Mesenchymal stem cell (in vitro differentiated cells and primary cell): ENCODE measurements around the gene PRSS12.

ENCODE experiments used
- DNase-seq: peaks from one replicate; pipeline ENCODE4 v3.0.0-alpha.2; 2013
- H2AFZ ChIP-seq: one replicate; pipeline ENCODE4 v1.6.1; 2013; ENCODE audit warnings: low read depth, mild to moderate bottlenecking, control low read depth, inconsistent platforms, low read length, moderate library complexity
- H2AK5ac ChIP-seq: 2 replicates; pipeline ENCODE4 v1.6.1; 2013; ENCODE audit warnings: low read length, moderate library complexity, mild to moderate bottlenecking, inconsistent platforms; ENCODE audit not compliant: severe bottlenecking
- H2BK120ac ChIP-seq: one replicate; pipeline ENCODE4 v1.6.1; 2013; ENCODE audit warnings: low read depth, mild to moderate bottlenecking, inconsistent platforms, low read length, moderate library complexity
- H2BK12ac ChIP-seq, 2 experiments: one replicate each; pipeline ENCODE4 v1.6.1; 2013; ENCODE audit warnings: inconsistent platforms in 2 of 2, low read length in 2 of 2, mild to moderate bottlenecking in 2 of 2, moderate library complexity in 2 of 2, control low read depth in 1 of 2
- H2BK15ac ChIP-seq: one replicate; pipeline ENCODE4 v1.6.1; 2013; ENCODE audit warnings: mild to moderate bottlenecking, low read depth, inconsistent platforms; ENCODE audit not compliant: poor library complexity, severe bottlenecking
- H2BK5ac ChIP-seq: 2 replicates; pipeline ENCODE4 v1.6.1; 2013; ENCODE audit warnings: low read depth, mild to moderate bottlenecking, low read length, control low read depth, inconsistent platforms; ENCODE audit not compliant: poor library complexity, severe bottlenecking
- H3K14ac ChIP-seq, 2 experiments: one replicate each; pipeline ENCODE4 v1.6.1; 2013; ENCODE audit warnings: inconsistent platforms in 2 of 2, low read length in 2 of 2, control low read depth in 1 of 2, mild to moderate bottlenecking in 1 of 2, moderate library complexity in 1 of 2
- H3K18ac ChIP-seq, 2 experiments: one replicate each; pipeline ENCODE4 v1.6.1; 2013; ENCODE audit warnings: inconsistent platforms in 2 of 2, low read length in 2 of 2, control low read depth in 1 of 2, low read depth in 1 of 2, mild to moderate bottlenecking in 1 of 2
- H3K23ac ChIP-seq, 2 experiments: one replicate each; pipeline ENCODE4 v1.6.1; 2013; ENCODE audit warnings: inconsistent platforms in 2 of 2, low read length in 2 of 2, mild to moderate bottlenecking in 2 of 2, moderate library complexity in 2 of 2, control low read depth in 1 of 2
- H3K27ac ChIP-seq: 2 replicates; pipeline ENCODE4 v1.5.1; 2013; ENCODE audit warnings: mild to moderate bottlenecking, moderate library complexity, low read length, control low read depth, inconsistent platforms; ENCODE audit not compliant: poor library complexity, severe bottlenecking
- H3K27me3 ChIP-seq, 2 experiments: 2 replicates each; pipeline versions ENCODE4 v1.6.1 to v1.7.0; 2013; ENCODE audit warnings: low read length in 2 of 2, mild to moderate bottlenecking in 2 of 2, moderate library complexity in 2 of 2, control low read depth in 1 of 2, inconsistent platforms in 1 of 2; ENCODE audit not compliant: control insufficient read depth in 1 of 2, insufficient read depth in 1 of 2
- H3K36me3 ChIP-seq, 2 experiments: 2 replicates each; pipeline versions ENCODE4 v1.6.1 to v1.7.0; 2013; ENCODE audit warnings: low read length in 2 of 2, control low read depth in 1 of 2, inconsistent platforms in 1 of 2, low read depth in 1 of 2, mild to moderate bottlenecking in 1 of 2; ENCODE audit not compliant: insufficient read depth in 2 of 2, control insufficient read depth in 1 of 2
- H3K4ac ChIP-seq, 2 experiments: one replicate each; pipeline ENCODE4 v1.6.1; 2013; ENCODE audit warnings: inconsistent platforms in 2 of 2, low read length in 2 of 2, mild to moderate bottlenecking in 2 of 2, moderate library complexity in 2 of 2, control low read depth in 1 of 2, low read depth in 1 of 2
- H3K4me1 ChIP-seq: 2 replicates; pipeline ENCODE4 v1.6.1; 2013; ENCODE audit warnings: low read depth, low read length, control low read depth; ENCODE audit not compliant: control insufficient read depth, insufficient read depth
- H3K4me2 ChIP-seq: 2 replicates; pipeline ENCODE4 v1.6.1; 2013; ENCODE audit warnings: low read length, mild to moderate bottlenecking, inconsistent platforms; ENCODE audit not compliant: poor library complexity, severe bottlenecking
- H3K4me3 ChIP-seq, 2 experiments: 2 replicates each; pipeline versions ENCODE4 v1.5.1 to v1.7.0; 2013; ENCODE audit warnings: low read length in 2 of 2, mild to moderate bottlenecking in 2 of 2, control low read depth in 1 of 2, low read depth in 1 of 2; ENCODE audit not compliant: insufficient read depth in 1 of 2
- H3K79me1 ChIP-seq: replicated peaks from 2 replicates; pipeline ENCODE4 v1.6.1; 2013; ENCODE audit warnings: mild to moderate bottlenecking, control low read depth, low read length, inconsistent platforms; ENCODE audit not compliant: poor library complexity, severe bottlenecking
- H3K9ac ChIP-seq: 2 replicates; pipeline ENCODE4 v1.7.0; 2013; ENCODE audit warnings: mild to moderate bottlenecking, low read length, moderate library complexity
- H3K9me3 ChIP-seq: 2 replicates; pipeline ENCODE4 v1.7.0; 2013; ENCODE audit warnings: mild to moderate bottlenecking, low read length; ENCODE audit not compliant: control insufficient read depth
- H4K8ac ChIP-seq: one replicate; pipeline ENCODE4 v1.6.1; 2013; ENCODE audit warnings: inconsistent platforms, mild to moderate bottlenecking, low read length, moderate library complexity
- H4K91ac ChIP-seq: one replicate; pipeline ENCODE4 v1.6.1; 2013; ENCODE audit warnings: mild to moderate bottlenecking, low read length, inconsistent platforms
- WGBS: methylation state at CpG from one replicate; pipeline ENCODE4 v1.1.7; 2013; ENCODE audit warnings: mixed read lengths; 5-methylcytosine and 5-hydroxymethylcytosine counted together

PRSS12 gene

GRCh38 chr4:118337954-118338353 is 14.8 kb downstream of the PRSS12 start:
- no peak overlapping the region for H4K8ac ChIP-seq
- no peaks in the 10 kb centered on the region for H3K79me1 ChIP-seq
- H3K4me1 ChIP-seq = peaks cover 2% of the 10 kb centered on the region
- H3K23ac ChIP-seq = no peak overlapping the region
- H3K27me3 ChIP-seq = no peaks in the 10 kb centered on the region
- H4K91ac ChIP-seq = no peak overlapping the region
- no peak overlapping the region for H2BK5ac ChIP-seq
- no peak overlapping the region for H3K14ac ChIP-seq
- H3K27ac ChIP-seq = no peak overlapping the region
- no peak overlapping the region for H2AFZ ChIP-seq
- H2BK15ac ChIP-seq = no peak overlapping the region
- no peaks in the 10 kb centered on the region for H3K36me3 ChIP-seq
- no peak overlapping the region for H3K18ac ChIP-seq
- H2AK5ac ChIP-seq = no peak overlapping the region
- no peak overlapping the region for H3K9ac ChIP-seq
- H2BK12ac ChIP-seq = no peak overlapping the region
- H3K4me2 ChIP-seq = no peak overlapping the region
- no peak for DNase-seq
- no peaks in the 10 kb centered on the region for H3K9me3 ChIP-seq
- H3K4me3 ChIP-seq = no peak overlapping the region
- H3K4ac ChIP-seq = no peak overlapping the region
- no peak overlapping the region for H2BK120ac ChIP-seq
- WGBS = 98% methylated on average over 3 of the region's 4 CpGs

GRCh38 chr4:118335774-118336173 is 17.0 kb downstream of the PRSS12 start:
- Histone ChIP-seq H3K14ac (no peak overlapping the region), H3K79me1 (no peaks in the 10 kb centered on the region), H2BK12ac (no peak overlapping the region), H3K4me2 (no peak overlapping the region), H2BK120ac (no peak overlapping the region), H3K23ac (no peak overlapping the region), H3K4ac (no peak overlapping the region), H3K9me3 (no peaks in the 10 kb centered on the region), H3K4me3 (no peak overlapping the region), H2AFZ (no peak overlapping the region), H3K9ac (no peak overlapping the region), H3K27ac (no peak overlapping the region), H3K4me1 (peaks cover 2% of the 10 kb centered on the region), H4K8ac (no peak overlapping the region), H2BK5ac (no peak overlapping the region), H3K18ac (no peak overlapping the region), H3K27me3 (peaks cover 0 to 5% of the 10 kb centered on the region in 2 experiments), H3K36me3 (no peaks in the 10 kb centered on the region), H4K91ac (no peak overlapping the region), H2AK5ac (no peak overlapping the region), H2BK15ac (no peak overlapping the region)
- 89% methylated on average over 4 of the region's 4 CpGs for WGBS
- DNase-seq = no peak

GRCh38 chr4:118335324-118335723 is 17.5 kb downstream of the PRSS12 start:
- H3K27me3 ChIP-seq = peaks cover 0 to 5% of the 10 kb centered on the region in 2 experiments
- no peak overlapping the region for H2AFZ ChIP-seq
- no peak overlapping the region for H3K14ac ChIP-seq
- no peak overlapping the region for H4K8ac ChIP-seq
- no peak overlapping the region for H3K23ac ChIP-seq
- no peak overlapping the region for H3K4me2 ChIP-seq
- H4K91ac ChIP-seq = no peak overlapping the region
- H3K4me3 ChIP-seq = peak overlapping the region in 1 of 2 experiments; percentile 8
- no peak overlapping the region for H2BK5ac ChIP-seq
- no peak overlapping the region for H3K9ac ChIP-seq
- no peak for DNase-seq
- no peak overlapping the region for H2BK15ac ChIP-seq
- H3K36me3 ChIP-seq = no peaks in the 10 kb centered on the region
- 95% methylated on average over 6 of the region's 6 CpGs for WGBS
- no peak overlapping the region for H2BK12ac ChIP-seq
- H2BK120ac ChIP-seq = no peak overlapping the region
- no peak overlapping the region for H2AK5ac ChIP-seq
- no peak overlapping the region for H3K27ac ChIP-seq
- no peaks in the 10 kb centered on the region for H3K9me3 ChIP-seq
- no peaks in the 10 kb centered on the region for H3K79me1 ChIP-seq
- H3K4me1 ChIP-seq = peaks cover 2% of the 10 kb centered on the region
- H3K4ac ChIP-seq = no peak overlapping the region
- no peak overlapping the region for H3K18ac ChIP-seq

- no peak overlapping the region for H3K23ac ChIP-seq
- H4K8ac ChIP-seq = no peak overlapping the region
- no peak overlapping the region for H2BK5ac ChIP-seq
- H3K14ac ChIP-seq = no peak overlapping the region
- no peak overlapping the region for H3K4me2 ChIP-seq
- no peak for DNase-seq
- H3K18ac ChIP-seq = no peak overlapping the region
- H3K79me1 ChIP-seq = no peaks in the 10 kb centered on the region
- H2AFZ ChIP-seq = no peak overlapping the region
- no peaks in the 10 kb centered on the region for H3K9me3 ChIP-seq
- no peak overlapping the region for H2BK12ac ChIP-seq
- H3K4ac ChIP-seq = no peak overlapping the region
- WGBS = 98% methylated on average over 2 of the region's 3 CpGs
- no peak overlapping the region for H3K27ac ChIP-seq
- H2BK120ac ChIP-seq = no peak overlapping the region
- H3K9ac ChIP-seq = no peak overlapping the region
- no peak overlapping the region for H4K91ac ChIP-seq
- H2AK5ac ChIP-seq = no peak overlapping the region
- no peak overlapping the region for H2BK15ac ChIP-seq
- H3K4me3 ChIP-seq = no peak overlapping the region
- no peaks in the 10 kb centered on the region for H3K4me1 ChIP-seq
- H3K27me3 ChIP-seq = peaks cover 0 to 5% of the 10 kb centered on the region in 2 experiments
- no peaks in the 10 kb centered on the region for H3K36me3 ChIP-seq
Observed at GRCh38 chr4:118331352-118331751, 21.5 kb downstream of the PRSS12 start.
